ENCODE data around the gene ARHGDIB.

Gene ARHGDIB

GRCh38 chr12:14930299-14930698, 31.1 kb downstream of the ARHGDIB start:
- DNase-seq (ENCODE audit: low read depth in 2 of 2) = no peak

- no peak for DNase-seq (ENCODE audit: low read depth in 2 of 2)
Measured at GRCh38 chr12:14928931-14929330, 32.5 kb downstream of the ARHGDIB start.

- no peak for DNase-seq (ENCODE audit: low read depth in 2 of 2)
Measured at GRCh38 chr12:14927267-14927666, 34.1 kb downstream of the ARHGDIB start.

- DNase-seq (ENCODE audit: low read depth in 2 of 2) = no peak
Measured at GRCh38 chr12:14924541-14924940, 36.9 kb downstream of the ARHGDIB start.

GRCh38 chr12:14923944-14924343, 37.5 kb downstream of the ARHGDIB start:
- no peak for DNase-seq (ENCODE audit: low read depth in 2 of 2)

GRCh38 chr12:14921218-14921617, 40.2 kb downstream of the ARHGDIB start:
- no peak for DNase-seq (ENCODE audit: low read depth in 2 of 2)

GRCh38 chr12:14920475-14921126, 40.8 kb downstream of the ARHGDIB start:
- DNase-seq (ENCODE audit: low read depth in 2 of 2) = no peak

- no peak for DNase-seq (ENCODE audit: low read depth in 2 of 2)
Measured at GRCh38 chr12:14919455-14919854, 41.9 kb downstream of the ARHGDIB start.

- no peak for DNase-seq (ENCODE audit: low read depth in 2 of 2)
Measured at GRCh38 chr12:14915736-14916135, 45.7 kb downstream of the ARHGDIB start.

GRCh38 chr12:14913381-14913781, 48.0 kb downstream of the ARHGDIB start:
- no peak for DNase-seq (ENCODE audit: low read depth in 2 of 2)

- DNase-seq (ENCODE audit: low read depth in 2 of 2) = no peak
Measured at GRCh38 chr12:14911131-14911530, 50.3 kb downstream of the ARHGDIB start.

GRCh38 chr12:14910090-14910915, 51.1 kb downstream of the ARHGDIB start:
- DNase-seq (ENCODE audit: low read depth in 2 of 2) = peak; percentile 12 to 42

GRCh38 chr12:14907953-14908352, 53.4 kb downstream of the ARHGDIB start:
- no peak for DNase-seq (ENCODE audit: low read depth in 2 of 2)

GRCh38 chr12:14906114-14906513, 55.3 kb downstream of the ARHGDIB start:
- no peak for DNase-seq (ENCODE audit: low read depth in 2 of 2)

- DNase-seq (ENCODE audit: low read depth in 2 of 2) = no peak
Measured at GRCh38 chr12:14905269-14906004, 56.0 kb downstream of the ARHGDIB start.

GRCh38 chr12:14904854-14905253, 56.5 kb downstream of the ARHGDIB start:
- DNase-seq (ENCODE audit: low read depth in 2 of 2) = no peak

- no peak for DNase-seq (ENCODE audit: low read depth in 2 of 2)
Measured at GRCh38 chr12:14903386-14904098, 57.9 kb downstream of the ARHGDIB start.

GRCh38 chr12:14902465-14902864, 58.9 kb downstream of the ARHGDIB start:
- DNase-seq (ENCODE audit: low read depth in 2 of 2) = no peak

- DNase-seq (ENCODE audit: low read depth in 2 of 2) = no peak
Measured at GRCh38 chr12:14901228-14901562, 60.2 kb downstream of the ARHGDIB start.

- DNase-seq (ENCODE audit: low read depth in 2 of 2) = no peak
Measured at GRCh38 chr12:14900521-14901227, 60.7 kb downstream of the ARHGDIB start.

- DNase-seq (ENCODE audit: low read depth in 2 of 2) = no peak
Measured at GRCh38 chr12:14896521-14897169, 64.8 kb downstream of the ARHGDIB start.
